Adrenal gland (tissue), 12 donors: Measurements from ENCODE around the gene RYR2. TPM values are rescaled to one million over a fixed set of nuclear protein-coding genes. Genes with fewer than 3 reads are reported as not detected.

ENCODE experiments used
- DNase-seq, 7 donors: peaks; one replicate each; pipeline ENCODE4 v3.0.0-alpha.2; 2019 to 2020
- H3K27ac ChIP-seq, 5 donors: fragments of 200-600 bp; sonication (generic) in 4 of 5; 1 replicate in 3 of 5; 2 replicates in 2 of 5; pipeline versions ENCODE4 v1.5.1 to v1.8.0; 2016 to 2020; ENCODE audit warnings: mild to moderate bottlenecking in 1 of 5
- H3K27me3 ChIP-seq: fragments of 200-600 bp; 2 replicates; pipeline ENCODE4 v1.8.0; 2021
- H3K36me3 ChIP-seq, 2 donors: fragments of 200-600 bp; replicated peaks in 1 of 2; 1 replicate in 1 of 2; 2 replicates in 1 of 2; pipeline versions ENCODE4 v1.5.1 to v1.8.0; 2018 to 2022
- H3K4me1 ChIP-seq, 2 donors: fragments of 200-600 bp; replicated peaks in 1 of 2; 1 replicate in 1 of 2; 2 replicates in 1 of 2; pipeline versions ENCODE4 v1.5.1 to v1.8.0; 2018 to 2021
- H3K4me3 ChIP-seq, 4 donors: fragments of 200-600 bp; sonication (generic) in 3 of 4; one replicate each; pipeline ENCODE4 v1.5.1; 2016 to 2018
- H3K9me3 ChIP-seq, 3 donors: fragments of 200-600 bp; sonication (generic) in 1 of 3; replicated peaks in 1 of 3; 1 replicate in 2 of 3; 2 replicates in 1 of 3; pipeline versions ENCODE4 v1.5.1 to v1.8.0; 2016 to 2021
- CTCF ChIP-seq, 6 experiments: fragments of 450-650 bp in 4 of 6; fragments of 200-600 bp in 2 of 6; sonication (generic) in 1 of 6; IDR thresholded peaks; 1 replicate in 5 of 6; 2 replicates in 1 of 6; pipeline versions ENCODE4 v1.5.1 to v1.8.0; 2016 to 2021; ENCODE audit warnings: antibody characterized with exemption in 6 of 6, mild to moderate bottlenecking in 2 of 6, moderate library complexity in 1 of 6
- POLR2A ChIP-seq, 2 donors: fragments of 450-650 bp; IDR thresholded peaks; one replicate each; pipeline ENCODE4 v1.6.1; 2017; ENCODE audit warnings: antibody characterized with exemption in 2 of 2, mild to moderate bottlenecking in 2 of 2, moderate library complexity in 1 of 2
- WGBS, 4 donors: extraction: QIAGEN DNeasy Blood & Tissue Kit in 2 of 4; methylation state at CpG; one replicate each; pipeline versions ENCODE4 v1.1.5 to v1.1.7; 2013 to 2017; 5-methylcytosine and 5-hydroxymethylcytosine counted together
- intact Hi-C, 2 donors: fragments of 100-400 bp; cut with DNase I; formaldehyde crosslinking; loops; one replicate each; pipeline versions ENCODE4 v1.14.1 to v1.15.0; 2022 to 2023
- polyA plus RNA-seq, 3 donors: library from polyadenylated mRNA; stranded (reverse); fragments of 200-250 nt in 2 of 3; fragments of 350-450 nt in 1 of 3; fragmentation: Illumina TruSeq in 1 of 3; extraction: RNeasy Lipid Tissue Mini Kit (QIAGEN cat#74804) in 1 of 3; gene quantifications; one replicate each; pipeline ENCODE4 v1.2.3, GENCODE V29; 2013 to 2014
- total RNA-seq, 9 donors: library from RNA; depleted of rRNA in 4 of 9; stranded (reverse); fragments of >200 nt in 4 of 9; fragments of 120-200 nt in 1 of 9; fragmentation: NEBNext Ultra II Directional in 1 of 9; extraction: Animal tissue kit (Norgen Biotek cat#: 25700) in 1 of 9; gene quantifications; one replicate each; pipeline versions ENCODE4 v1.1.0 to v1.2.4, GENCODE V29; 2013 to 2023
- donor health status: healthy with polysubstance abuse.
- donor health status: Bipolar disorder and iron deficiency.
- donor health status: DM: yes; HTN: yes; CAD: no.
- donor health status: DM: no; HTN: no; CAD: no.
- donor health status: DM: no; HTN: no; CAD: no.
- donor health status: DM: yes; HTN: yes; CAD: no.

The RYR2 gene
- total and polyA plus RNA-seq, 12 donors, result 0.07 to 6.3 (median 0.18) TPM; not detected in 1

- no peak for DNase-seq
- 67 to 79% (median 70%) methylated on average over 10 to 12 of the region's 12 CpGs for WGBS, 4 donors
- no peaks in the 10 kb centered on the region for H3K9me3 ChIP-seq
- H3K27ac ChIP-seq, result no peak overlapping the region
- TF ChIP-seq POLR2A (IDR thresholded peaks at IDR 0.05) (no peak), CTCF (IDR thresholded peaks at IDR 0.05) (no peak)
- H3K36me3 ChIP-seq, result no peaks in the 10 kb centered on the region
- no peaks in the 10 kb centered on the region for H3K27me3 ChIP-seq
- intact Hi-C loops, result no loop called here
- H3K4me1 ChIP-seq, result no peaks in the 10 kb centered on the region
- H3K4me3 ChIP-seq, result no peak overlapping the region
Measured at GRCh38 chr1:236997882-236998281, 44.1 kb upstream of the RYR2 start.

DNA sequence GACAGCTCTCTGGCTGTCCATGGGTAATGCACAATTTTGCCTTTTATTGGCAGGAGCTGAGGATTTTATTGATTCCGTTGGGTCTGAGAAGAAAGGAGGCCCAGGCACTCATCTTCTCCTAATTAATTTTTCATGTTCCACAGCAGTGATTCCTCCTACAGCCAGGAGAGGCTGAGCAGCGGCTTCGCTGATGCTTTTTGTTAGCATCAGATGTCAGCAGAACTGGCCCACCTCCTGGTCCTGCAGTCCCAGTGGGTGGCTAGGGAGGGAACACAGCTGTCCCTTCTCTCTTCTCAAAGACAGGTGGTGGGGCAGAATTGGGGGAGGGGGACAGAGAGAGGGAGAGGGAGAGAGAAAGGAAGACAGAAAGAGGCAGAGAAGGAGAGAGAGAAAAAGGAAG is 43.4 kb upstream of the RYR2 start:
- no peak for DNase-seq
- no peak overlapping the region for H3K27ac ChIP-seq
- TF ChIP-seq POLR2A (IDR thresholded peaks at IDR 0.05) (no peak), CTCF (IDR thresholded peaks at IDR 0.05) (no peak)
- intact Hi-C loops, result no loop called here
- no peaks in the 10 kb centered on the region for H3K9me3 ChIP-seq
- no peaks in the 10 kb centered on the region for H3K4me1 ChIP-seq
- no peak overlapping the region for H3K4me3 ChIP-seq
- H3K27me3 ChIP-seq, result no peaks in the 10 kb centered on the region
- 61 to 79% (median 72%) methylated on average over 3 of the region's 3 CpGs for WGBS, 4 donors
- H3K36me3 ChIP-seq, result no peaks in the 10 kb centered on the region

DNA sequence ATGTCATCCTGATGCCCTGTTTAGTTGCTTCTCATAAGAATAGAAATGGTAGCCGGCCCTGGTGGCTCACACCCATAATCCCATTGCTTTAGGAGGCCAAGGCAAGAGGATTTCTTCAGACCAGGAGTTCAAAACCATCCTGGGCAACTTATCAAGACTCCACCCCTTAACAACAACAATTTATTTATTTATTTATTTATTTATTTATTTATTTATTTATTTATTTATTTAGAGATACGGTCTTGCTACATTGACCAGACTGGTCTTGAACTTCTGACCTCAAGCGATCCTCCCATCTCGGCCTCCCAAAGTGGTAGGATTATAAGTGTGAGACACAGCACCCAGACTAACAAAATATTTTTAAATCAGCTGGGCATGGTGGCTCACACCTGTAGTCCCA is 41.8 kb upstream of the RYR2 start:
- Histone ChIP-seq H3K27me3 (no peaks in the 10 kb centered on the region), H3K9me3 (no peaks in the 10 kb centered on the region), H3K4me1 (no peaks in the 10 kb centered on the region), H3K4me3 (no peak overlapping the region), H3K36me3 (no peaks in the 10 kb centered on the region), H3K27ac (no peak overlapping the region)
- no peak for DNase-seq
- intact Hi-C loops, result no loop called here
- TF ChIP-seq CTCF (IDR thresholded peaks at IDR 0.05), result no peak
- WGBS, 4 donors, result 89 to 97% (median 92%) methylated on average over 4 of the region's 4 CpGs

DNA sequence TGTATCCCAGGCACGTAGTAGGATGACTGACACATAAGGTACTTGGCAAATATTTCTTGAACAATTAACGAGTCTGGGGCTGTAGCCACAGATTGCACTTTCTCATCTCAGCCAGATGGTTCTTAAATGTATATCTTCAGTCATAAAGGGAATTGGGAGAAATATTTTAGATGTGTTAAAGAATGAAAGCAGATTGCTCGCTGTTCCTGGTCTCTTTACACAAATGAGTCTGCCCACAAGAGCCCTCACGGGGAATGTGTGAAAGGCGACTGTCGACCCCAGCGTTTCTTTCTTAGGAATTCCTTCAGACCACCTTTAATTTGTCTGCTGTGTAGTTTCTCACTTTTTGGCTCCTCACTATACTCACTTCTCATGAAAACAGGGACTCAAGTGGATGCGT is 38.5 kb upstream of the RYR2 start:
- Histone ChIP-seq H3K36me3 (no peaks in the 10 kb centered on the region), H3K4me1 (no peaks in the 10 kb centered on the region), H3K9me3 (no peaks in the 10 kb centered on the region), H3K4me3 (no peak overlapping the region), H3K27me3 (no peaks in the 10 kb centered on the region), H3K27ac (no peak overlapping the region)
- intact Hi-C loops, result no loop called here
- TF ChIP-seq POLR2A (IDR thresholded peaks at IDR 0.05) (no peak), CTCF (IDR thresholded peaks at IDR 0.05) (no peak)
- DNase-seq, result no peak
- 71 to 78% (median 75%) methylated on average over 8 of the region's 8 CpGs for WGBS, 4 donors
